Esophagus muscularis mucosa (tissue), 3 donors: ENCODE results near the gene SPATA3.

ENCODE experiments used
- CTCF ChIP-seq, 3 experiments: fragments of 200-600 bp in 2 of 3; fragments of 450-650 bp in 1 of 3; sonication (generic) in 2 of 3; IDR thresholded peaks; one replicate each; pipeline ENCODE4 v1.5.1; 2017 to 2019; ENCODE audit warnings: antibody characterized with exemption in 3 of 3, mild to moderate bottlenecking in 2 of 3, moderate library complexity in 1 of 3
- POLR2A ChIP-seq: fragments of 450-650 bp; IDR thresholded peaks from one replicate; pipeline ENCODE4 v1.6.1; 2017; ENCODE audit warnings: antibody characterized with exemption, moderate library complexity, mild to moderate bottlenecking, low read depth

GRCh38 chr2:230946429-230947234, 49.3 kb upstream of the SPATA3 start:
- TF ChIP-seq CTCF (IDR thresholded peaks at IDR 0.05) = no peak
- TF ChIP-seq POLR2A = no peak
